Measurements from ENCODE around the gene EBF3. TPM values are rescaled to one million over a fixed set of nuclear protein-coding genes. Genes with fewer than 3 reads are reported as not detected.

Gene EBF3
- total and polyA plus RNA-seq, 9 of the 15 experiments (the other 6 are each of a cell fraction or from before 2014, with no cell fraction given): not detected

DNA sequence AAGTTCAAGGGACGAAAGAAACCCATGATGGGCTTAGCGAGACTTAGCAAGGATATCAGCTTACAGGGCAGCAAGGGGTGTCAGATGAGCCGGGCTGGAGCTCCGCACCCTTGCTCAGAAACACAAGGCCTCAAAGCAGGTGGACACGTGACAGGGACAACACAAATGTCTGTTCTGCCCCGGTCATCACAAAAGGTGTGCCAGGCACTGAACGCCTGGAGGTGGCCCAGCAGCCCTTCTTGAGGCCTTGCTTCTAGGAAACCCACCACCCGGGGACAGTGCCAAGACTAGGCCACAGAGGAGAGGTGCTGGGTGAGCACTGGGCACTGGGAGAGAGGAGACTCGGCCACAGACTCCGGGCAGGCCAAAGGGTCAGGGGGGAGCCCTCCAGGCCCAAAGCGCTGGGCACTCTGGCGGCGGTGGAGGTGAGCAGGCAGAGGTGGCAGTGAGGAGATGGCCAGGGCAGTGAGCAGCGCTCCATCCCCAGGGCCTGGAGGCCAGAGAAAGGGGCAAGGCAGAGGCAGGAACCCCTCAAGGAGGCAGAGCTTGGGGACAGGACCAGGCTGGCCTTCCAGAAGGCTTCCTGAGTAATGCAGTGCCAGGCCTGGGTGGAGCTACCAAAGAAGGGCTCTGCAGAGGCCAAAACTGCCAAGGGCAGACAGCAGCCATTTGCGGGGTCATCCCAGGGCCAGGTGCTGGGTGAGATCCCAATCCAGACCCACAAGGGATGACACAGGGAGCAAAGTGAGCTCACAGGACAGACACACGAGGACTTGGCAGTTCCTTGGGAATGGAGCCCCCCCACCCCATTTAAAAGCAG is 22.7 kb downstream of the EBF3 start:
- POLR2A ChIA-PET: no interaction called here

More for the DNA sequence above, 22.7 kb downstream of the EBF3 start:
- Histone ChIP-seq H2AFZ (ENCODE audit: low read depth, low read length) (no peak overlapping the region), H3K9me1 (ENCODE audit: control insufficient read depth, insufficient read depth, low read length) (no peaks in the 10 kb centered on the region), H3K79me2 (ENCODE audit: control insufficient read depth, insufficient read depth, low read length) (no peaks in the 10 kb centered on the region), H3K4me2 (ENCODE audit: insufficient read depth, low read length) (no peak overlapping the region), H4K20me1 (replicated peaks; ENCODE audit: control insufficient read depth, insufficient read depth, low read length) (no peaks in the 10 kb centered on the region), H3K27me3 (ENCODE audit: control insufficient read depth in 2 of 2, insufficient read depth in 2 of 2, low read length in 2 of 2) (peaks cover 0 to 7% of the 10 kb centered on the region in 2 experiments; a peak in 2 of 5 replicates), H3K4me3 (no peak overlapping the region), H3K9me3 (replicated peaks; ENCODE audit: control insufficient read depth, insufficient read depth, low read depth, low read length) (no peaks in the 10 kb centered on the region), H3K4me1 (replicated peaks in 1 of 2; ENCODE audit: control insufficient read depth in 2 of 2, insufficient read depth in 2 of 2, low read length in 2 of 2) (no peaks in the 10 kb centered on the region), H3K9ac (ENCODE audit: insufficient read depth in 1 of 2, low read depth in 2 of 2, low read length in 2 of 2) (no peak overlapping the region), H3K27ac (ENCODE audit: extremely low read depth, low read depth, low read length) (no peak overlapping the region), H3K36me3 (ENCODE audit: control insufficient read depth, insufficient read depth, low read length) (no peaks in the 10 kb centered on the region)
- FAIRE-seq: no peak
- intact Hi-C loops (cut with micrococcal nuclease): no loop called here
- TF ChIP-seq PURB (CRISPR knock-in tag; IDR thresholded peaks at IDR 0.05; ENCODE audit: low read depth): no peak
- TF ChIP-seq TEAD1 (CRISPR knock-in tag; IDR thresholded peaks at IDR 0.05): no peak
- TF ChIP-seq STAT5B (CRISPR knock-in tag; IDR thresholded peaks at IDR 0.05): no peak
- TF ChIP-seq KAT8 (IDR thresholded peaks at IDR 0.05; ENCODE audit: low read depth): no peak
- TF ChIP-seq, protein P1, sequence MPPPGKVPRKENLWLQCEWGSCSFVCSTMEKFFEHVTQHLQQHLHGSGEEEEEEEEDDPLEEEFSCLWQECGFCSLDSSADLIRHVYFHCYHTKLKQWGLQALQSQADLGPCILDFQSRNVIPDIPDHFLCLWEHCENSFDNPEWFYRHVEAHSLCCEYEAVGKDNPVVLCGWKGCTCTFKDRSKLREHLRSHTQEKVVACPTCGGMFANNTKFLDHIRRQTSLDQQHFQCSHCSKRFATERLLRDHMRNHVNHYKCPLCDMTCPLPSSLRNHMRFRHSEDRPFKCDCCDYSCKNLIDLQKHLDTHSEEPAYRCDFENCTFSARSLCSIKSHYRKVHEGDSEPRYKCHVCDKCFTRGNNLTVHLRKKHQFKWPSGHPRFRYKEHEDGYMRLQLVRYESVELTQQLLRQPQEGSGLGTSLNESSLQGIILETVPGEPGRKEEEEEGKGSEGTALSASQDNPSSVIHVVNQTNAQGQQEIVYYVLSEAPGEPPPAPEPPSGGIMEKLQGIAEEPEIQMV (tag; conservative IDR thresholded peaks at IDR 0.05; ENCODE audit: low read depth): no peak
- TF ChIP-seq FOXM1 (IDR thresholded peaks at IDR 0.05; ENCODE audit: low read depth): no peak
- TF ChIP-seq FOXM1 (CRISPR knock-in tag; IDR thresholded peaks at IDR 0.05; ENCODE audit: low read depth): no peak
- no peak for TF ChIP-seq NRF1 (conservative IDR thresholded peaks at IDR 0.05 in 1 of 2, IDR thresholded peaks at IDR 0.05 in 1 of 2)
- no peak for TF ChIP-seq CXXC5 (CRISPR knock-in tag; IDR thresholded peaks at IDR 0.05)
- no peak for TF ChIP-seq SLC30A9 (CRISPR knock-in tag; IDR thresholded peaks at IDR 0.05)
- no peak for TF ChIP-seq NR4A1 (CRISPR knock-in tag; IDR thresholded peaks at IDR 0.05)
- no peak for TF ChIP-seq NR4A1 (tag; IDR thresholded peaks at IDR 0.05)
- no peak for DNase-seq (ENCODE audit: extremely low read depth in 1 of 4, low spot score in 3 of 4)
- no peak for ATAC-seq
- CTCF ChIA-PET (ENCODE audit: low intra/inter-chr PET ratio): no interaction called here
- 2% methylated on average over 8 of the region's 16 CpGs for WGBS (ENCODE audit: insufficient coverage, low coverage, missing lambda C conversion rate)
- no TSS peak for BruUV-seq (replicated peaks)
- in situ Hi-C loops (cut with MboI): no loop called here
